Tongue (tissue), 2 donors: Measurements from ENCODE around the gene USP33. TPM values are rescaled to one million over a fixed set of nuclear protein-coding genes. Genes with fewer than 3 reads are reported as not detected.
"Not testable (repeated sequence)": the region's sequence is repeated elsewhere in the genome, so short reads cannot be mapped to it uniquely, and the experiment has no call there.

Source experiments
- DNase-seq: peaks from one replicate; pipeline ENCODE4 v3.0.0-alpha.2; 2015
- total RNA-seq: library from RNA; depleted of rRNA; stranded (reverse); fragments of >200 nt; gene quantifications from one replicate; pipeline ENCODE4 v1.2.3, GENCODE V29; 2014

Gene USP33
- 95.5 TPM for total RNA-seq

DNA sequence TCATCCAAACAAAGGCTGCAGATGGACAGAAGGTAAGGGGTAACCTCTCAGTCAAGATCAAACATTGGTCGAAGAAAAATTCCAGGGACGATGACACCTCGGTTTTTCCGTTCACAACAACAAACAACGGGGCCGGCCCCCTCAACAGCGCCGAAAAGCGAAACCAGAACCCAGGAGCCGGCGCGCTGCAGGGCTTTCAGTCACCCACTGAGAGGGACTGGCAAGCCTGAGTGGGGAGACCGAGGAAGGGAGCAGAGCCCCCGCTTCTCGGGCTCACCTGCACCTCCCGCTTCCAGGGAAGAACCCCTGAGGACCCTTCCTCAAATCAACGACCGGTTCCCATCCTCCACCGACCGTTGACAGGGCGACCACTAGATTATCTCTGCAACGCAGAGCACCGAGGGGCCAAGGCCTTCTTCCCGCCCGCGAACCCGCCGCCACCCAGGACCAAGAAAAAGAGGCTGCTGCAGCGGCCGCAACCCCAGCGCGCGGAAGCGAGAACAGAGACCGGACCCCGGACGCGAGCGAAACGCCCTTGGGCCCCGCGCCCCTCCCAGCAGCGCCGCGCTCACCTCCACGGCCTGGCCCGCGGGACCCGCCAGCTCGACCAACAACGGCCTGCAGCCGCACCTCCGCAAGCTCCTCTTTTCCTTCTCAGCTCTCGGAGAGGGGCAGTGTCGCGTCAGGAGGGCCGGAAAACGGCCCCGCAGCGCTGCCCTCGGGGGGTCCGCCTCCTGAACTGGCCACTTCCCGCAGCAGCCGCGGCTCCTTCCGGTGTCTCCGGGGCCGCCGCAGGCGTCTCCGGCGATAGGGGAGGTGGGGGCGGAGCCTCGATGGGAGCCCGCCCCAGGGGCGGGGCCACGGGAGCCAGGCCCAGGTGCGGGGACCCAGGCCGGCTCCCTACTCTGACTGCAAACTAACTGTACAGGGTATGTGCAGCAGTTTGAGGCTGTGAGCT lies at the start of gene USP33:
Gene USP33 (minus strand): TSS at position 782 of the 958 bp plus-strand sequence. CDS start 18,155 bp downstream, outside the sequence.
- peak; percentile 94 for DNase-seq

DNA sequence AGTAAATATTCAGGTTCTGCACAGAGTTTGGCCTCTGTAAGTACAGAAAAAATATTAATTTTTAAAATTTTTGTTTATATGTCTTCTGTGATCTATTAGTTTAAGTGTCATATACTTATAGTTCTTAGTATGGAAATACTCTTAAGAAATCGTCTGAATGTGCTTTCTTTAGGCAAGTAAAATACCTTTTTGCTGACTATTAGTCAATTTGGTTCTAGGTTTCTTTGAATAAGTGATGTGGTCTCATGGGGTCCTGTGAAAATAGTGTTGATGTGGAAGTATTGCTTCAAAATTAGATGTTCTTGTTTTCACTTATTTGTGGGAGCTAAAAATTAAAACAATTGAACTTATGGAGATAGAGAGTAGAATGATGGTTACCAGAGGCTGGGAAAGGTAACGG lies 43.7 kb upstream of the USP33 start:
- no peak for DNase-seq

DNA sequence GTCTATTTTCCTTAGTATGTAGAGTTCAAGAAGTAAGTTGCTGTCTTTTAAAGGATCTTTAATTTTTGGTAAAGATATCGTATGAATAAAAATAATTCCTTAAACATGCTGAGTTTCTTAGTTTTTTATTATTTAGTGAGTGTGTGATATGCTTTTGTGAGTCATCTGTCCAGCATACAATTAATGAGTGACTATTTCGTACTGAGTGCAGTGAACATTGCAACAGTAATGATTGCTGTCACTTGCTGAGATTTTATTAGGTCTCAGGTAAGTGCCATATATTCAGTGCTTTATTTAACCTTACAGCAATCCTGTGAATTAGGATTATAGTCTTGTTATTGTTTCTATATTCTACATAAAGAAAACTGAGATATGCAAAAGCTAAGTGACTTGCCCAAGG lies 42.4 kb upstream of the USP33 start:
- DNase-seq: no peak

DNA sequence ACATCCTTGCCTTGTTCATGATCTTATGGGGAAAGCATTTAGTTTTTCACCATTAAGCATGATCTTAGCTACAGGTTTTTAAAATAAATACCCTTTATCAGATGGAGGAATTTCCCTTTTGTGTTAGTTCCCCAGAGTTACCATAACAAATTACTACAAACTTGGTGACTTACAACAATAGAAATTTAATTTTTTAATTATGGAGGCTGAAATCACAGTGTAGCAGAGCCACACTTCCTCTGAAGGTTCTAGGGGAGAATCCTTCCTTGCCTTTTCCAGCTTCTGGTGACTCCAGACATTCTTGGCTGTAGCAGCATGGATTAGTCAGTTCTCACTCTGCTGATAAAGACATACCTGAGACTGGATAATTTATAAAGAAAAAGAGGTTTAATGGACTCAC lies 38.3 kb upstream of the USP33 start:
- no peak for DNase-seq

DNA sequence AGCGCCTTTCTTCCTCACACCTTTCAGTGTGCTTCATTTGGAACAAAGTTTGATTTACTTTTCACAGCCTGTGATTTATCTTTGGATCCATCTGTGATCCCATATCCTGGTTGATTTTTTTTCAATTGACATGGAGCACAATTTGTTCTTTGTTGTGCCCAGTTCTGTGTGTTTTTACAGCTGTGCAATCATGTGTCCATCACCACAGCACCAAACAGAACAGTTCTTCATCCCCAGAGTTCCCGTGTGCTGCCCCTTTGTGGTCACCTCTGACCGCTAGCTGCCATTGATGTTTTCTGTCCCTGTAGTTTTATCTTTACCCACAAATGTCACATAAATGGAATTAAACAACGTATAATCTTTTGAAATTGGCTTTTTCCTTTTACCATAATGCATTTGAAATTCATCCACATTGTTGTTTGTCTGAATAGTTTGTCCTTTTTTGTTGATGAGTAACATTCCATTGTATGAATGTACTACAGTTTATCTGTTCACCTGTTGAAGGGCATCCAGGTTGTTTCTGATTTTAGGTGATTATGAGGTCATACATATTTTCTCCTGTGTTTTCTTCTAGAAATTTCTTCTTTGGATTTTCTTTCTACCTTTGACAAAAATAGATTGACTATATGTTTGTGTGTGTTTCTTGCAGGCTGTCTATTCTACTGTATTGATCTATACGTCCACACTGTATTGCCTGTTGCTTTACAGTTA lies 37.2 kb upstream of the USP33 start:
- peak; percentile 7 for DNase-seq

DNA sequence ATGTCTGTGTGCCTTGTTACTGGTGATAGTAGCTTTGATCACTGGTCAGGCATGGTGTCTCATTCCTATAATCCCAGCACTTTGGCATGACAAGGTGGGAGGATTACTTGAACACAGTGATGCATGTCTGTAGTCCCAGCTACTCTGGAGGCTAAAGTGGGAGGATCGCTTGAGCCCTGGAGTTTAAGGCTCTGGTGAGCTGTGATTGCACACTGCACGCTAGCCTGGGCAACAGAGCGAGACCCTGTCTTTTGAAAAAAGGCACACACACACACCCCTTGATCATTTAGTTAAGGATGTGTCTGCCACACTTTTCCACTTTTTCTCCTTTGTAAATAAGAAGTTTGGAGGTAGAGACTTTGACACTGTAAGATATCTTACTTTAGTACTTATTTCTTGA lies 34.9 kb upstream of the USP33 start:
- no peak for DNase-seq

DNA sequence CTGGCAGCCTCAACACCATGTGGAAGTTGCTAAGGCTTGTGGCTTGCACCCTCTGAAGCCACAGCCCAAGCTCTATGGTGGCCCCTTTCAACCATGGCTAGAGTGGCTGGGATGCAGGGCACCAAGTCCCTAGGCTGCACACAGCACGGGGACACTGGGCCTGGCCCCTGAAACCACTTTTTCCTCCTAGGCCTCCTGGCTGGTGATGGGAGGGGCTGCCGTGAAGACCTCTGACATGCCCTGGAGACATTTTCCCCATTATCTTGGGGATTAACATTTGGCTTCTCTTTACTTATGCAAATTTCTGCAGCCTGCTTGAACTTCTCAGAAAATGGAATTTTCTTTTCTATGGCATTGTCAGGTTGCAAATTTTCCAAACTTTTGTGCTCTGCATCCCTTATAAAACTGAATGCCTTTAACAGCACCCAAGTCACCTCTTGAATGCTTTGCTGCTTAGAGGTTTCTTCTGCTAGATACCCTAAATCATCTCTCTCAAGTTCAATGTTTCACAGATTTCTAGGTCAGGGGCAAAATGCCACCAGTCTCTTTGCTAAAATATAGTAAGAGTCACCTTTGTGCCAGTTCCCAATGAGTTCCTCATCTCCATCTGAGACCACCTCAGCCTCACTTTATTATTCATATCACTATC lies 26.6 kb upstream of the USP33 start:
- DNase-seq: not testable (repeated sequence)

DNA sequence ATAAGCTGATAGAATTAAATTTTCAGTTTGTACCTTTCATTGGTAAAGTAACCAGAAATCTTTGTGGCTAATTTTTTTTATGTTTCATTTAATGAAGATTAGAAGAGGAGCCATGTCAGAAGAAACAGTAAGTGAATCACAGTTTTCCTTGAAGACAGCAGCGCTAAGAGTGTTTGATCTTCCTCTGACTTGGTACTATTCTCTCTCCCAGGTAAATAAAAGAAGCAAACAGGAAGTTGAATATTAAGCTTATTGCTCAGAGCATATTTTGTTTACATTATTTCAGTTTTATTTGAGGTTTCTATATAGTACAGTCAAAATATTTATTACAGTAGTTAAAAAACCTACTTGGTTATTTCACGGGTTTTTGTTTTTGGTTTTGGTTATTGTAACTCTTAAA lies 23.5 kb upstream of the USP33 start:
- no peak for DNase-seq

DNA sequence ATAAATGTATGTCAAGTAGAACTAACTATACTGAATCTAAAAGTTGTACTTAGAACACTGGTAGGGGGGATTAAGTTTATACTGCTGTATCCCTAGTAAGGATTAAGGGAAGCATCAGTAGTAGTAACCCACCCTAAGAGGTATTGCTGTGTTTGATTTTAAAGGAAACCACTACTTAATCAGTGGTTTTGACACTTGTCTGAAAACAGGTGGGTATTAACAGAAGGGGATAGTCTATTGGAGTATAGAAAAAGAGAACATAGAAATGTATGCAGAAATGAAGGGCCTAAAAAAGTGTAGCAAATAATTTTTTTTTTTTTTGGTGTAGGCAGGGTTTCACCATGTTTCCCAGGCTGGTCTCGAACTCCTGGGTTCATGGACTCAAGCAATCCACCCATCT lies 22.0 kb upstream of the USP33 start:
- no peak for DNase-seq

DNA sequence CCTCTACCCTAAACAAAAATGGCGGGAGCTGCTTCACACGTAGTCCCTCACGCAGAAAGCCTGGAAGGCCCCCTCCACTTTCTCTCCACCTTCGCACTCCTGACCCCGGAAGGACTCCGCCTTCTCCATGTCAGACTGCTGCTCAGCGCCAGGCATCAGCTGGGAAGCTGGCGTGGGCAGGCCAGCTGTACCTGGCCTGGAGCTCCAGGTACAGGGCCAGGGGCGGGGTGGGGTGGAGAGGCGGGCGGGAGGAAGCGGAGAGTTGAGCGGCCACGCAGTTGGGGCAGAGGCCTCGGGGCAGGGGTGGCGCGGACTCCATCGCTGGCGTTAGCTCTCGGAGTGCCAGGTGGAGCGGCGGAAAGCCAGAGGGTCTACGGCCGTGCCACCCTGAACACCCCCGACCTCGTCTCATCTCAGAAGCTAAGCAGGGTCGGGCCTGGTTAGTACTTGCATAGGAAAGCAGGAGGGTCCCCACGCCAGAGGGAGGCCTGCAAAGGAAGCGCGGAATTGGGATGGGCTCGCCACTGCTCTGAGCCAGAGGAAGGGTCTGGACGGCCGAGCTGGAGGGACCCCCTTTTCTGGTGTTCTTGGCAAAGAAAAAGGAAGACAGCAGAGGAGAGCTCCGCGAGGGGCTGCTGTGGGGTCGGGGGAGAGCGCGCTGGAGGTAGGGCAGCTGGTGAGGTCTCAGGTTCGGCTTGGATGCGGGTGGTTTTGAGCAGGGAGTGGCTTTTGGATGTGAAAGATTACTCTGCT lies 20.1 kb upstream of the USP33 start, which contains the start of gene MIGA1:
Gene MIGA1 (plus strand): TSS at position 121 of the 753 bp plus-strand sequence. CDS start 3,604 bp downstream, outside the sequence.
- DNase-seq: peak; percentile 97

DNA sequence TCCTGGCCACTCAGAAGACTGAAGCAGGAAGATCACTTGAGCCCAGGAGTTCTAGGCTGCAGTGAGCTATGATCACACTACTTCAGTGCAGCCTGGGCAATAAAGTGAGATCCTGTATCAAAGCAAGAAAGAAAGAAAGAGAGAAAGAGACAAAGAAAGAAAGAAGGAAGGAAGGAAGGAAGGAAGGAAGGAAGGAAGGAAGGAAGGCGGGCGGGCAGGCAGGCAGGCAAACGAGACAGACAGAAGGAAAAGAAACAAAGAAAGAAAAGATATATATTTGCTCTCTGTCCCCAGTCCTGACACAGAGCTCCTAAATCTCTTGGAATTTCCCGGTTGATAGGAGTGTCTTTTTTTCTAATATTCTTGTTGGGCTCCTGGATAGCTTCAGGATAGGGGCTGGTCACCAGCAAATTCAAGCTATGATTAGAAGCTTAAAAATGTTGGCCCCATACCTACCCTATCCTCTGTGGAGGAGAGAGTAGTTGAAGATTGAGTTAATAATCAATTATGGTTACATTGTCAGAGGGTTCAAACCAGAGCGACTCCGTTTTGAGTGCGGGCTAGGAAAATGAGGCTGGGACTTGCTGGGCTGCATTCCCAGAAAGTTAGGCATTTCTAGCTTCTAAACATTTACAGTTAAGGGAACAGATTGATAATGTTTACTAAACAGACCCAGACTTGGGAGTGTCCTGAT lies 16.5 kb upstream of the USP33 start:
- no peak for DNase-seq

DNA sequence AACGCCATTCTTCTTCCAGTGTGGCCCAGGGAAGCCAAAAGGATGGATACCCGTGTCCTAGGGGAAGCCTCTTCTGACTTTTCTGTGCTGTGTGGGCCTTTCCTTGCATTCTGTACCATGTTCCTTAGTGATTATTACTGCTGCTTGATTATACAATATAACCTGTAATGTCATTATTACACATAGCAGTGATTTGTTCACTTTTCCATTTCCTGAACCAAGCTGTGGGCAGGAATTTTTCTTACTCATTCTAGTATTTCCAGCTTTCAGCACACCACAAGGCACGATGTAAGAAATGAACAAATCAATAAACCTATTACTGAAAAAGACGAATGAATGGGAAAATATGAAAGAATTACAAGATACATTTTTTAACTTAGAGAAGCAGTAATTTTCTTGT lies 8.4 kb upstream of the USP33 start:
- DNase-seq: no peak

DNA sequence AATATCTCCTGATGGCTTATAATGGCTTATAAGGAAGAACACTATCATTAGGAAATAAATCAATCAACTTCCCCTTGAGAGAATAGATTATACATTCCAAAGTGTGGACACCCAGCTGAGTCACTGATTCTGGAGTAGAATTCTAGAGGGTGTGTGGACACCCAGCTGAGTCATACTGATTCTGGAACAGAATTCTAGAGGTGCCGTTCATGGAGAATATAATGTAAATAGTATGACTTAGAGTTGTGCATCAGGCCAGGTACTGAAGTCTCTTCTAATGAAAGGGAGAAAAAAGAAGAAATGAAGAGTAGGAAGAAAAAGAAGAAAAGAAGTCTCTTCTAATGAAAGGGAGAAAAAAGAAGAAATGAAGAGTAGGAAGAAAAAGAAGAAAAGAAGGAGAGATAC lies 2.4 kb upstream of the USP33 start:
- no peak for DNase-seq

DNA sequence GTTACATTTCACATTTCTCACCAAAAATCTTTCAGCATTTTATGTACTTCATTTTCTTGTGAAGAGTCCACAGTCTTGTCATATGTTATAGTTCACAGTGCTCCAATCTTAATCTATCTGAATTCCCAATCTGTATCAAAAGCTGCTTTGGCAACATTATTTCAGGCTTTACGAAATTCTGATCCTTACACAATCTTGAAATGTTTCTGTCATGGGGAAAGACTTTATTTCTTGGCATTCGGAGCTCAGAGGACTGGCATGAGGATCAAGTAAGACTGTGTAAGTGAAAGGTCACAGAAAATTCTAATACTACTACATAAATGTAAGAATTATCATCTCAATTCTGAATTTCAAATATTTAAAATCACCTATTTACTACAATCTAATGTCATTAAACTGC lies 2.0 kb downstream of the USP33 start:
- no peak for DNase-seq

DNA sequence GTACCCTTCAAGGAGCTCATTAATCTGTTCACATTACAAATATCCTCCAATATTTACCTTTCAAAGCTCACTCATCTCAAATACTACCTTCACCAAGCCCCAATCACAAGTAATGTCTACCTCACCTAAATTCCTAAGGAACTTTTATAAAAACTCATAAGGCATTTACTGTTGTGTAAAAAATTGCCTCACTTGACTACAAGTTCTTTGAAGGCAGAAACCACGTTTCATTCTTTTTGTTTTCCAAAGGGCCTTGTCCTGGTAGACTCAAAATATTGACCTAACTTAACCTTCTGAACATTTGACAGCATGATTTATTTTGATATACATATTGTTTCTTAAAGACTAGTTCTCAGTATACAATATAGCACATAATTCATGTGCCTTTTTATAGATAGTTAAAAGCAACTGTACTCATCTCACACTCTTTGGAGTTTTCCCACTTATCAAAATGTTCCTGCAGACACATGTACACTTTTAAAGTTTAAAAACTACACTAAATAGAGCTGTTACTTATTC lies 2.5 kb downstream of the USP33 start:
- DNase-seq: no peak

DNA sequence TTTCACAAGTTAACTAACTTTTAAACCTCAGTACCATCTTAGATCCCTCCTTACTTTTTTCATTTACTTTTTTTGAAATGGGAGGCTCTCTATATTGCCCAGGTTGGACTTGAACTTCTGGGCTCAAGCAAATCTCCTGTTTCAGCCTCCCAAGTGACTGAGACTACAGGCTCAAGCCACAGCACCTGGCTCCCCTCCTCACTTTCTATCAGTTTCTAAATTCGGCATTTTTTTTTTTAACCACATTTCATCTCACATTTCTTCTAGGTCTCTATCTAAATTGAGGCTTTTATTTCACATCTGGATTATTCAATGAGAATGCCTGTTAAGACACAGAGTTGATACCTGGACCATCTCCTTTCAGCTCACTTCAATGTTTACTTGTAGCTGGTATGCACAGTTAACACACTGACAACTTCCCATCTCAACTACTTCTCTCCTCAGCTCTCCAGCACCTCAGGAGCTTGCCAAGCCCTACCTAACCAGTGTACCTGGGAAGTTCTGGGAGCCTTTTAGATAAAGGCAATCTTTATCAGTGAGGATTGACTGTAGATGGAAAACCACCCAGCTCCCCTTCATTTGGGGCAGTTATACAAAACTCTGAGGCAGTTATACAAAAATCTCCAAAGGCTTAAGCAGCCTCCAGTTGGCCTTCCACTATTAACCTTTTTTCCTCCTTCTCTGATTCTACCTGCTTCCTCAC lies 3.4 kb downstream of the USP33 start:
- no peak for DNase-seq

DNA sequence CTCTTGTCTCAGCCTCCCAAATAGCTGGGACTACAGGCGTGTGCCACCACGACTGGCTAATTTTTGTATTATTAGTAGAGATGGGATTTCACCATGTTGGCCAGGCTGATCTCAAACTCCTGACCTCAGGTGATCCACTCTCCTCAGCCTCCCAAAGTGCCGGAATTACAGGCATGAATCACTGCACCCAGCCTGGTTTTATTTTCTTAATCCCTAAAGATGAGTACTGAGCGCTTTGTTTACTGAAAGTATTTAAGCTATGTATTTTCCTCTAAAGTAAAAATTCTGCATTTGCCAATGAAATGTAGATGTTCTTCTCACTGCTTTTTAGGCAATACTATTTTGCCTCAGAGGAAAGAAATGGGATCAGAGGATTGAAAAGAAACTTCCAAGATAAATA lies 10.2 kb downstream of the USP33 start:
- DNase-seq: not testable (repeated sequence)

DNA sequence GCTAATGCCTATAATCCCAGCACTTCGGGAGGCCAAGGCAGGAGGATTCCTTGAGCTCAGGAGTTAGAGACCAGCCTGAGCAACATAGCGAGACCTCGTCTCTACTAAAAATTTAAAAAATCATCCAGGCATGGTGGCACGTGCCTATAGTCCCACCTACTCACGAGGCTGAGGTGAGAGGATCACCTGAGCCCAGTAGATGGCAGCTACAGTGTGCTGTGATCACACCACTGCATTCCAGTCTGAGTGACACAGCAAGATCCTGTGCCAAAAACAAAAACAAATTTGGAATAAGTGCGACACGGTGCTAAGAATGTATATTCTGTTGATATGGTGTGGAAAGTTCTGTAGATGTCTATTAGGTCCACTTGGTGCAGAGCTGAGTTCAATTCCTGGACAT lies 15.1 kb downstream of the USP33 start:
- no peak for DNase-seq

DNA sequence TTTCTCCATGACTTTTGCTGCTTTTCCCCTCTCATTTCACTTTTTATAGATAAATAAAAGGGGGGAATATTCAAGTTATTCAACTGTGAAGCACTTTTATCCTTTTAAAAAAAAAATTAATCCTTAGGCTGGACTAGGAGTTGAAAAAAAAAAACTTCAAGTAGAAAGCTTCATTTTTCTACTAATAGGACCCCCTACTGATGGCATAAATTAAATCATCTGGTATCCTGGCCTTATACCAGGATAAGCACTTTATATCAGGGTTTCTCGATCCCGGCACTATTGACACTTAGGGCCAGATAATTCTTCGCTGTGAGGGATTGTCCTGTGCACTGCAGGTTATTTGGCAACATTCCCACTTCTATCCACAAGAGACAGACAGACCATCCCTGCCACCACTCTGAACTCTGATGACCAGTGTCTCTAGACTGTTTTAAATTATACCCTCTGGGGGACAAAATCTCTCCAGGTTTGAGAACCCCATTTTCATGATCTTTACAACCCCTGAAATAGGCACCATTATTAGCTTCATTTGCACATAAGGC lies 17.6 kb downstream of the USP33 start:
- no peak for DNase-seq

DNA sequence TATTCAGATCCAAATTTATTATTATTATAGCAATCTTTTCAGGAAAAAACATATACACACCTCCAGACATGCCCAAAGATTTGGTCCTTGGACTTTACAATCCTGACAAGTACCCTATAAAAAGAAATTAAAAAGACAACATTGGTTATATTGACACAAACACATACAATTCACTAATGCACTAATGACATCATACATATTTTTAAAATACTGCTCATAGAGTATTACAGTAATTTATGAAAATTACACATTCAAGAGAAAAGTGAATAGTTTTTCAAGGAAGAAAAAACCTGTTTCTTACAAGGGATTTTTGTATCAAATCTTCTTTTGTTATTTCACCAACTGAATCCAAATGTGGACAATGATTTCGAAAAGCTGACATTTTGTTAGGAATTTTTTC lies 18.3 kb downstream of the USP33 start:
- DNase-seq: no peak
